Measurements from ENCODE around the gene ANKRD2. TPM values are rescaled to one million over a fixed set of nuclear protein-coding genes. Genes with fewer than 3 reads are reported as not detected.

The ANKRD2 gene
- total RNA-seq, 4 donors from 2014 or later: not detected

- TF ChIP-seq, protein P1, sequence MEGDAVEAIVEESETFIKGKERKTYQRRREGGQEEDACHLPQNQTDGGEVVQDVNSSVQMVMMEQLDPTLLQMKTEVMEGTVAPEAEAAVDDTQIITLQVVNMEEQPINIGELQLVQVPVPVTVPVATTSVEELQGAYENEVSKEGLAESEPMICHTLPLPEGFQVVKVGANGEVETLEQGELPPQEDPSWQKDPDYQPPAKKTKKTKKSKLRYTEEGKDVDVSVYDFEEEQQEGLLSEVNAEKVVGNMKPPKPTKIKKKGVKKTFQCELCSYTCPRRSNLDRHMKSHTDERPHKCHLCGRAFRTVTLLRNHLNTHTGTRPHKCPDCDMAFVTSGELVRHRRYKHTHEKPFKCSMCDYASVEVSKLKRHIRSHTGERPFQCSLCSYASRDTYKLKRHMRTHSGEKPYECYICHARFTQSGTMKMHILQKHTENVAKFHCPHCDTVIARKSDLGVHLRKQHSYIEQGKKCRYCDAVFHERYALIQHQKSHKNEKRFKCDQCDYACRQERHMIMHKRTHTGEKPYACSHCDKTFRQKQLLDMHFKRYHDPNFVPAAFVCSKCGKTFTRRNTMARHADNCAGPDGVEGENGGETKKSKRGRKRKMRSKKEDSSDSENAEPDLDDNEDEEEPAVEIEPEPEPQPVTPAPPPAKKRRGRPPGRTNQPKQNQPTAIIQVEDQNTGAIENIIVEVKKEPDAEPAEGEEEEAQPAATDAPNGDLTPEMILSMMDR (IDR thresholded peaks at IDR 0.05; ENCODE audit: low read depth): no peak
Measured at GRCh38 chr10:97566336-97566996, 6.1 kb upstream of the ANKRD2 start.

- TF ChIP-seq, protein P1 (IDR thresholded peaks at IDR 0.05; ENCODE audit: low read depth): no peak
Measured at GRCh38 chr10:97567891-97568290, 4.7 kb upstream of the ANKRD2 start.

DNA sequence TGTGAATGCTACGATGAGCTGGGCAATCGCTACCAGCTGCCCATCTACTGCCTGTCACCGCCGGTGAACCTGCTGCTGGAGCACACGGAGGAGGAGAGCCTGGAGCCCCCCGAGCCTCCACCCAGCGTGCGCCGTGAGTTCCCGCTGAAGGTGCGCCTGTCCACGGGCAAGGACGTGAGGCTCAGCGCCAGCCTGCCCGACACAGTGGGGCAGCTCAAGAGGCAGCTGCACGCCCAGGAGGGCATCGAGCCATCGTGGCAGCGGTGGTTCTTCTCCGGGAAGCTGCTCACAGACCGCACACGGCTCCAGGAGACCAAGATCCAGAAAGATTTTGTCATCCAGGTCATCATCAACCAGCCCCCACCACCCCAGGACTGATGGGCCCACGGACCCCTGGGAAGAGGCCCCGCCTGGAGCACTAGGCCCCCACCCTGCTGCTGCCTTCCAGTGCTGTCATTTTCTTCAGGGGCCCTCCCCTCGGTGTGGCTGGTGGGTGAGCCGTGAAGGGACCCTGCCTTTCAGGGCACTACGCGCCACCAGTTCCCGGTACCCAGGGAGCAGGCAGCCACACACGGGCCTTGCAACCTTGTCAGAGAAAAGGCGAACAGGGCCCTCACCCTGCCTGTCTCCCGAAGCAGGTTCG lies 2.3 kb upstream of the ANKRD2 start:
- TF ChIP-seq, protein P1 (IDR thresholded peaks at IDR 0.05; ENCODE audit: low read depth): no peak

- TF ChIP-seq, protein P1 (IDR thresholded peaks at IDR 0.05; ENCODE audit: low read depth): no peak
Measured at GRCh38 chr10:97570789-97571471, 1.6 kb upstream of the ANKRD2 start.

GRCh38 chr10:97571622-97572021 lies 957 bp upstream of the ANKRD2 start:
- TF ChIP-seq, protein P1 (IDR thresholded peaks at IDR 0.05; ENCODE audit: low read depth): no peak

GRCh38 chr10:97573021-97573420 lies 442 bp downstream of the ANKRD2 start:
- TF ChIP-seq, protein P1 (IDR thresholded peaks at IDR 0.05; ENCODE audit: low read depth): no peak

- TF ChIP-seq, protein P1 (IDR thresholded peaks at IDR 0.05; ENCODE audit: low read depth): no peak
Measured at GRCh38 chr10:97573672-97574071, 1.1 kb downstream of the ANKRD2 start.

All from subcutaneous adipose tissue (tissue), 4 donors.